ENCODE data around the gene CPA1.
A peak's percentile ranks its signal among the peaks of the same experiment; 100 is the strongest.

CPA1 gene

GRCh38 chr7:130365088-130365487 lies 15.2 kb upstream of the CPA1 start:
- no peak for TF ChIP-seq EZH2 (IDR thresholded peaks at IDR 0.05; ENCODE audit: borderline replicate concordance, low read length)
- TF ChIP-seq CTCF (IDR thresholded peaks at IDR 0.05; ENCODE audit: low read length): no peak
- Histone ChIP-seq H3K36me3 (ENCODE audit: insufficient read depth, low read length) (no peaks in the 10 kb centered on the region; the same call in 1 of the 2 replicates), H3K9ac (ENCODE audit: low read length) (peak overlapping the region; percentile 55), H3K4me3 (ENCODE audit: low read depth, low read length, poor library complexity, severe bottlenecking) (peak overlapping the region; percentile 17), H2AFZ (ENCODE audit: low read length) (no peak overlapping the region), H4K20me1 (ENCODE audit: insufficient read depth, low read length) (no peaks in the 10 kb centered on the region), H3K4me1 (ENCODE audit: insufficient read depth, low read length, severe bottlenecking) (peaks cover 79% of the 10 kb centered on the region), H3F3A (ENCODE audit: insufficient read depth, low read length) (no peaks in the 10 kb centered on the region), H3K4me2 (ENCODE audit: low read length) (peak overlapping the region; percentile 61), H3K27me3 (ENCODE audit: insufficient read depth, low read length) (no peaks in the 10 kb centered on the region), H3K9me2 (ENCODE audit: low read depth, low read length) (no peaks in the 10 kb centered on the region), H3K27ac (ENCODE audit: low read depth, low read length, poor library complexity, severe bottlenecking) (peak overlapping the region; percentile 96), H3K79me2 (ENCODE audit: insufficient read depth, low read length) (no peaks in the 10 kb centered on the region), H3K9me3 (ENCODE audit: low read length) (peaks cover 9% of the 10 kb centered on the region; the same call in 1 of the 2 replicates)

GRCh38 chr7:130365511-130366441 lies 14.5 kb upstream of the CPA1 start:
- peaks cover 86% of the 10 kb centered on the region for H3K4me1 ChIP-seq (ENCODE audit: insufficient read depth, low read length, severe bottlenecking)
- peak overlapping the region; percentile 36 for H3K4me3 ChIP-seq (ENCODE audit: low read depth, low read length, poor library complexity, severe bottlenecking)
- H3K4me2 ChIP-seq (ENCODE audit: low read length): peak overlapping the region; percentile 61
- no peaks in the 10 kb centered on the region for H3K79me2 ChIP-seq (ENCODE audit: insufficient read depth, low read length)
- peak overlapping the region; percentile 59 for H3K9ac ChIP-seq (ENCODE audit: low read length)
- TF ChIP-seq EZH2 (IDR thresholded peaks at IDR 0.05; ENCODE audit: borderline replicate concordance, low read length): no peak
- TF ChIP-seq CTCF (IDR thresholded peaks at IDR 0.05; ENCODE audit: low read length): no peak
- H3F3A ChIP-seq (ENCODE audit: insufficient read depth, low read length): no peaks in the 10 kb centered on the region
- H3K27me3 ChIP-seq (ENCODE audit: insufficient read depth, low read length): no peaks in the 10 kb centered on the region
- H2AFZ ChIP-seq (ENCODE audit: low read length): no peak overlapping the region
- no peaks in the 10 kb centered on the region for H4K20me1 ChIP-seq (ENCODE audit: insufficient read depth, low read length)
- H3K27ac ChIP-seq (ENCODE audit: low read depth, low read length, poor library complexity, severe bottlenecking): peak overlapping the region; percentile 96
- no peaks in the 10 kb centered on the region for H3K9me2 ChIP-seq (ENCODE audit: low read depth, low read length)
- H3K36me3 ChIP-seq (ENCODE audit: insufficient read depth, low read length): no peaks in the 10 kb centered on the region; the same call in 1 of the 2 replicates
- peaks cover 3% of the 10 kb centered on the region; the same call in 1 of the 2 replicates for H3K9me3 ChIP-seq (ENCODE audit: low read length)

GRCh38 chr7:130366564-130366963 lies 13.7 kb upstream of the CPA1 start:
- H3K27me3 ChIP-seq (ENCODE audit: insufficient read depth, low read length): no peaks in the 10 kb centered on the region
- H2AFZ ChIP-seq (ENCODE audit: low read length): no peak overlapping the region
- peak overlapping the region; percentile 96 for H3K27ac ChIP-seq (ENCODE audit: low read depth, low read length, poor library complexity, severe bottlenecking)
- no peaks in the 10 kb centered on the region for H3F3A ChIP-seq (ENCODE audit: insufficient read depth, low read length)
- no peaks in the 10 kb centered on the region for H4K20me1 ChIP-seq (ENCODE audit: insufficient read depth, low read length)
- TF ChIP-seq CTCF (IDR thresholded peaks at IDR 0.05; ENCODE audit: low read length): no peak
- no peak for TF ChIP-seq EZH2 (IDR thresholded peaks at IDR 0.05; ENCODE audit: borderline replicate concordance, low read length)
- H3K79me2 ChIP-seq (ENCODE audit: insufficient read depth, low read length): no peaks in the 10 kb centered on the region
- H3K4me2 ChIP-seq (ENCODE audit: low read length): peak overlapping the region; percentile 61; the same call in 1 of the 2 replicates
- H3K9me3 ChIP-seq (ENCODE audit: low read length): no peaks in the 10 kb centered on the region
- H3K9me2 ChIP-seq (ENCODE audit: low read depth, low read length): no peaks in the 10 kb centered on the region
- H3K9ac ChIP-seq (ENCODE audit: low read length): peak overlapping the region; percentile 59
- peaks cover 94% of the 10 kb centered on the region for H3K4me1 ChIP-seq (ENCODE audit: insufficient read depth, low read length, severe bottlenecking)
- no peaks in the 10 kb centered on the region for H3K36me3 ChIP-seq (ENCODE audit: insufficient read depth, low read length)
- H3K4me3 ChIP-seq (ENCODE audit: low read depth, low read length, poor library complexity, severe bottlenecking): no peak overlapping the region
